Omental fat pad (tissue), 4 donors: Measurements from ENCODE around the gene DCP1B. TPM values are rescaled to one million over a fixed set of nuclear protein-coding genes. Genes with fewer than 3 reads are reported as not detected.

Source experiments
- ATAC-seq: fragments of 150-250 bp; one replicate; pipeline ENCODE4 v1.9.1; 2016; ENCODE audit warnings: mild to moderate bottlenecking, moderate library complexity; ENCODE audit not compliant: low FRiP score
- DNase-seq: peaks from one replicate; pipeline ENCODE4 v3.0.0-alpha.2; 2019; ENCODE audit warnings: low spot score
- total RNA-seq, 4 donors: library from RNA; depleted of rRNA; stranded (reverse); fragments of >200 nt; gene quantifications; one replicate each; pipeline ENCODE4 v1.1.0, GENCODE V29; 2016
- TF ChIP-seq, protein P1 (sequence below), 3 donors: fragments of 450-650 bp; IDR thresholded peaks; one replicate each; pipeline ENCODE4 v1.5.1; 2016 to 2017; ENCODE audit warnings: antibody characterized with exemption in 3 of 3, mild to moderate bottlenecking in 3 of 3, moderate library complexity in 2 of 3

The DCP1B gene
- total RNA-seq, 4 donors from 2014 or later, result 7.2 to 19.2 (median 9.9) TPM

DNA sequence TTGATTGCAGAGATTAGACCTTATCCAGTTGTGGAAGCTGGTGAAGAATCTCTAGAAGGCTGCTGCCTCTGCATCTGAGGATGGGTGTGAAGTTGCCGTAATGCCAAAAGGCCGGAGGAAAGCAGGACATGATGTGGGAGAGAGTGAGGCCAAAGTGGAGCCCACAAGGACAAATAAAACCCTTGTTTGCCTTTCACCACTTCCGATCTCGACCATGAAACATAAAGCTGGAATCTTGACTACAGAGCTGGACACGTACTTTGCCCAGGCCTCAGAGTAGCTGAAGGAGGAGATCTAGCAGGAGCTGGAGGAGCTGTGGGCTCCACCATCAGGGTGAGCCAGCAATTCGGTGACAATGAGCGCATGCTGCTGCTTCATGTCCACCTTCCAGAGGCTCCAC, 43.5 kb upstream of the DCP1B start:
- TF ChIP-seq, protein P1, sequence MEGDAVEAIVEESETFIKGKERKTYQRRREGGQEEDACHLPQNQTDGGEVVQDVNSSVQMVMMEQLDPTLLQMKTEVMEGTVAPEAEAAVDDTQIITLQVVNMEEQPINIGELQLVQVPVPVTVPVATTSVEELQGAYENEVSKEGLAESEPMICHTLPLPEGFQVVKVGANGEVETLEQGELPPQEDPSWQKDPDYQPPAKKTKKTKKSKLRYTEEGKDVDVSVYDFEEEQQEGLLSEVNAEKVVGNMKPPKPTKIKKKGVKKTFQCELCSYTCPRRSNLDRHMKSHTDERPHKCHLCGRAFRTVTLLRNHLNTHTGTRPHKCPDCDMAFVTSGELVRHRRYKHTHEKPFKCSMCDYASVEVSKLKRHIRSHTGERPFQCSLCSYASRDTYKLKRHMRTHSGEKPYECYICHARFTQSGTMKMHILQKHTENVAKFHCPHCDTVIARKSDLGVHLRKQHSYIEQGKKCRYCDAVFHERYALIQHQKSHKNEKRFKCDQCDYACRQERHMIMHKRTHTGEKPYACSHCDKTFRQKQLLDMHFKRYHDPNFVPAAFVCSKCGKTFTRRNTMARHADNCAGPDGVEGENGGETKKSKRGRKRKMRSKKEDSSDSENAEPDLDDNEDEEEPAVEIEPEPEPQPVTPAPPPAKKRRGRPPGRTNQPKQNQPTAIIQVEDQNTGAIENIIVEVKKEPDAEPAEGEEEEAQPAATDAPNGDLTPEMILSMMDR (IDR thresholded peaks at IDR 0.05), result no peak
- DNase-seq (no peak), ATAC-seq (no peak)

DNA sequence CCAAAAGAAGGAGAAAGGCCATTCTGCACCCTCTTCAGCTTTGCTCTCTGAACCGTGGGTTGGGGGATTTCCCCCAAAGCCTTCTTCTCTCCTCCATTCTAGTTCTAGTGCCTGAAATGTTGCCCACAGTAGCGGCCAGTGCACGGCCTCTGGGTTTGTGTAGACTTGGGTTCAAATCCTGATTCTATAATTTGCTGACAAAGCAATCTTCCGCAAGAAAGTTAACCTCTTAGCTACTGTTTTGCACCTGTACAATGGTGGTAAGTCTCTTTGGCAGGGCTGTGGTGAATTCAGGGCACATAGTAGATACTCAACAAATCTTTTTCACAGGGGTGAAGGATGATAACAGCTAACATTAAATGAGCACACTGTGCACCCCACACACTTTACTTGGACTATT, 42.7 kb upstream of the DCP1B start:
- ATAC-seq (no peak), DNase-seq (no peak)
- TF ChIP-seq, protein P1 (IDR thresholded peaks at IDR 0.05), result no peak

DNA sequence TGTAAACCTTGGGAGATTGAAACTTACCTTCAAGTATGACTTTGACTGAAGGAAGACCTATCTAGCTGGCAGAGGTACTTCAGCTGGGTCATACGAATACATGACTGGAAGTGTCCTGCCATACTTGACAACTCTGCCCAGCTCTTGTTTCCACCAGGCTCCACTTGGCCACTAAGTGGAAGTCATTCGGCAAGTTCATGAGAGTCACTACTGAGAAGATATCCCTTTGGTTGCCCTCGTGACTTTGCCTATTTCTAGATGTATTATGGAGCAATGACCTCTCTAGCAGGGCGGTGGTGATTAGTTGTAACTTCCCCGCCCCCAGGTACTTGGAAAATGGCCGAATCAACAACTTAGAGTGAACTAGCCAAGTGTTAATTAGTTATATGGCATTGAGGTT, 39.9 kb upstream of the DCP1B start:
- TF ChIP-seq, protein P1 (IDR thresholded peaks at IDR 0.05), result no peak
- DNase-seq, result no peak
- no peak for ATAC-seq

DNA sequence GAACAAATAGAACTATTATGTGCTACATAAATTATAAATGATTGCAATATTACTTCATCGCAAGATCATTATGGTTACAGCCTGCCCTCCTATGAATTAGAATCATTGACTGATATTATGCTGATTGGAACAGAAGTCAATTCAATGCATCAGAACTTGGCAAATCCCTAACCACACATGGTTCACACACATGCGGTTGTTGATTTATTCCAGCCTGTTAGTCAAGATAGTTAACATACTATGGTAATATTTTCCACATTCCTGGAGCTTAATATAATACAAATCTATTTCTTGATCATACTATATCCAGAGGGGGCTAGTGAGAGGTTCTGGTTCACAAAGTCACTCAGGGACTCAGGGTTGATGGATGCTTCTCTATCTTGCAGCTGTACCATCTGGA, 38.8 kb upstream of the DCP1B start:
- DNase-seq (no peak), ATAC-seq (no peak)
- TF ChIP-seq, protein P1 (IDR thresholded peaks at IDR 0.05), result no peak

DNA sequence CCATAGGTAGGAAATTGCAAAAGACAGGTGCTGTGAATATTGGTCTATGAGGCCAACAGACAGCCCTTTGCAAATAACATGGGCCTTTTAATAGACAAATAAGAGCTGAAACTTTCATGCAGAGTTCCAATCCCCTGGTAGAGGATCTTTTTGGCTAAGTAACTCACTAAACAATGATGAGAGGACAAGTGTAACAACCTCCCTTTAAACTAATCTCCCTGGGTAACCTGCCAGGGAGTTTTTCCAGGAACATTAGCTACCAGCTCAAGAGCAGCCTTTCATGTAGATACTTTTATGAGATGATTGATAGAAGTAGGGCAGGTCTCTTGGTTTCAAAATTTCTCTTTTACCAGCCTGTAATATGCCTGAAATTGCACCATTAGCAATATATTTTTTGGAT, 34.8 kb upstream of the DCP1B start:
- DNase-seq (no peak), ATAC-seq (no peak)
- TF ChIP-seq, protein P1 (IDR thresholded peaks at IDR 0.05), result no peak

DNA sequence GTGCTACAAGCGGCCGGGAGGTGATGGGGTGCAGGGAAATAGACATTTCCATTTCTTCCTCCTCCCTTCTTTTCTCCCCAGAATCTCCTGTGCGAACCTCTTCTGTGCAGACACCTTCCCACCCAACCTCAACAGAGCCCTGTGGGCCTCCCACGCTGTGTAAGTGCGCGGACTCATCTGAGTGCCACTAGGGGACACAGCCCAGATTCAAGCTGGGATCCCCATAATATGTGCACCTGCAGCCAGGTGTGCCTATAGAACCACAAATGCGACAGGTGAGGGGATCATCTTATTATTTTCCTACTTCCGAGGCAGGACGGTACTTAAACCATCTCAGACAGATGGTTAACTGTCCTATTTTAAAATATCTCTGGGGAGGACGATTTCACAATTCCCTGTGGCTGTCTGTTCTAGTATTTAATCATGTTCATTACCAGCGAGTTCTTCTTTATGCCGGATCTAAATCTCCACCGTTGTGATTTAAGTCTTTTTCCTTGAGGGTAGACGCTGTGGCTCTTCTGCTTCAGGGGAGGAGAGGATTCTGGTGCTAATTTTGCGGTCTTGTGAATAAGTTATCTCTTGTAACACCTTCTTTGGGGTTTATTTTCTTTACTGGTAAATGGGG, 31.3 kb upstream of the DCP1B start:
- no peak for ATAC-seq
- TF ChIP-seq, protein P1 (IDR thresholded peaks at IDR 0.05), result no peak
- DNase-seq, result no peak

DNA sequence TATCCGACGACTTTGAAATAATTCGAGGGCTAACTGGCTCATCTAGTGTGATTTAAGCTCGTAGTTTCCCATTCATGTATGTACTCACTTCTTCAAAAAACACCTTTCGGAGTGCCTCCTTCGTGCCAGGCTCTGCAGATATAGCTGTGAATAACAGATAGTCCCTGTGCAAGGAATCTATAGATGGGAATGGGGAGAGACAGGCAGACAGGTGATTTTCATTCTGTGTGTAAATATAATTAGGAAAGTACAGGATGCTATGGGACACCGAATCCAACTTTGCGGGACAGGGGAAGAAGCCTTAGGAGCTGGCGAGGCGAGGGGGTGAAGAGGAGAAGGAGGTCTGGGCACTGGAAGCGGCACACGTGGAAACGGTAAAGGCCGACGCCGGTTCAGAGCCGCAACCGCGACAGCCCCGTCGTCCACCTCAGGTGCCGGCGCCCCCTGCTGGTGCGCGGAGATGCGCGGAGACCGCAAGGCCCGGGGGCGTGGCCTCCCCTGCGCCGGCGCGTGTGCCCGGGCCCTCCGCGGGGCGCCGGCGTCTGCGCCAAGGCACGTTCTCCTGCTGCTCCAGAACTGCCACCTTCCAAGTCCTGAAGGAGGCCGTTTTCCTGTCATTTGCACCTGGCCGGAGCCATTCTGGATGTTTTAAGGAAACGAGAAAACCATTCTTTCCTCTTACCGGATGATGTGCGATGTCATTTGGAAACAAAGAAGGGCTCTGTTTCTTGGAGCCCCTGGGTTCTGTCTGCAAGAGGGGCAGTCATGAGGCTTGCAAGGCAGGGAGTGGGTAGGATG, 30.6 kb upstream of the DCP1B start:
- ATAC-seq (peak; percentile 88), DNase-seq (peak; percentile 73)
- TF ChIP-seq, protein P1 (IDR thresholded peaks at IDR 0.05), result peak in 2 of 3 donors; percentile 64 to 77
